Heart right ventricle (tissue), 16 donors: ENCODE measurements around the gene PTMS. TPM values are rescaled to one million over a fixed set of nuclear protein-coding genes. Genes with fewer than 3 reads are reported as not detected.

Experiments used
- ATAC-seq, 8 donors: fragments of 200-7000 bp; cut with Tn5 transposase; one replicate each; pipeline ENCODE4 v1.9.1; 2020; ENCODE audit warnings: mild to moderate bottlenecking in 8 of 8, moderate library complexity in 8 of 8, moderate number of reproducible peaks in 1 of 8
- DNase-seq, 2 donors: peaks; one replicate each; pipeline ENCODE4 v3.0.0-alpha.2; 2020
- H3K27ac ChIP-seq, 10 donors: fragments of 200-600 bp; sonication (generic) in 2 of 10; one replicate each; pipeline versions ENCODE4 v1.5.0 to v1.8.0; 2020 to 2022; ENCODE audit warnings: mild to moderate bottlenecking in 3 of 10
- H3K27me3 ChIP-seq, 7 donors: fragments of 200-600 bp; one replicate each; pipeline ENCODE4 v1.8.0; 2021 to 2022; ENCODE audit warnings: mild to moderate bottlenecking in 2 of 7
- H3K36me3 ChIP-seq, 9 donors: fragments of 200-600 bp; sonication (generic) in 1 of 9; one replicate each; pipeline versions ENCODE4 v1.5.0 to v1.8.0; 2020 to 2022; ENCODE audit warnings: mild to moderate bottlenecking in 2 of 9
- H3K4me1 ChIP-seq, 9 donors: fragments of 200-600 bp; sonication (generic) in 1 of 9; one replicate each; pipeline versions ENCODE4 v1.5.0 to v1.8.0; 2020 to 2022; ENCODE audit warnings: mild to moderate bottlenecking in 4 of 9
- H3K4me3 ChIP-seq, 10 donors: fragments of 200-600 bp; sonication (generic) in 2 of 10; one replicate each; pipeline versions ENCODE4 v1.5.0 to v1.8.0; 2020 to 2022; ENCODE audit warnings: mild to moderate bottlenecking in 7 of 10, moderate library complexity in 2 of 10
- H3K9me3 ChIP-seq, 11 donors: fragments of 200-600 bp in 10 of 11; sonication (generic) in 2 of 11; one replicate each; pipeline versions ENCODE4 v1.5.0 to v1.8.0; 2013 to 2022; ENCODE audit warnings: mild to moderate bottlenecking in 2 of 11, control low read depth in 1 of 11, moderate library complexity in 1 of 11
- WGBS, 2 donors: extraction: QIAGEN DNeasy Blood & Tissue Kit; methylation state at CpG; one replicate each; pipeline ENCODE4 v1.1.7; 2013; ENCODE audit warnings: inconsistent platforms in 1 of 2; 5-methylcytosine and 5-hydroxymethylcytosine counted together
- intact Hi-C, 10 donors: fragments of 100-400 bp; cut with DNase I; formaldehyde crosslinking; loops; one replicate each; pipeline versions ENCODE4 v1.11.1 to v1.14.2; 2022
- polyA plus RNA-seq, 2 donors: library from polyadenylated mRNA; stranded (reverse); fragments of 200-250 nt; gene quantifications; one replicate each; pipeline ENCODE4 v1.2.3, GENCODE V29; 2013
- total RNA-seq, 10 donors: library from RNA; stranded (reverse); fragmentation: NEBNext Ultra II Directional in 3 of 10; extraction: Animal tissue kit (Norgen Biotek cat#: 25700) in 3 of 10; gene quantifications; one replicate each; pipeline versions ENCODE4 v1.2.1 to v1.2.4, GENCODE V29; 2021 to 2023
- TF ChIP-seq, protein P1 (sequence below), 9 donors: fragments of 200-600 bp; sonication (generic) in 2 of 9; IDR thresholded peaks; one replicate each; pipeline versions ENCODE4 v1.5.0 to v1.8.0; 2021 to 2022; ENCODE audit warnings: antibody characterized with exemption in 9 of 9, mild to moderate bottlenecking in 5 of 9, moderate library complexity in 1 of 9
- donor health status: Arrhythmogenic right ventricular cardiomyopathy.
- donor health status: ischemic (EF 13 %, LVEDD 7.1; RV severe dilation, severe dysfunction).
- donor health status: healthy with polysubstance abuse.
- donor health status: DM: no; HTN: yes; CAD: no.
- donor health status: DM: no; HTN: no; CAD: no.
- donor health status: ischemic (EF 25% LVEDD 6.9; RV normal size, moderate dysfunction).
- donor health status: ischemic (EF 25% LVEDD 5.7; RV mildly dilated, moderate dysfunction).
- donor health status: healthy.
- donor health status: DM: yes; HTN: yes; CAD: no.
- donor health status: Ischemic cardiomyopathy.
- donor health status: ischemic (EF 35%, LVEDD 5.7; RV mildly dilated, moderate dysfunction).
- donor health status: nonischemic (EF 11% LVEDD 7.7; RV severe dilation, severe dysfunction).
- donor health status: DM: yes; HTN: yes; CAD: no.
- donor health status: PGD.
- donor health status: ischemic (EF 29% LVEDD 5.4; RV normal size, mild dysfunction).
- donor health status: nonischemic (EF 23%, LVEDD 6.1; RV moderate dilation, normal function).

PTMS gene
- total and polyA plus RNA-seq, 12 donors, result 73.3 to 361 (median 105) TPM

DNA sequence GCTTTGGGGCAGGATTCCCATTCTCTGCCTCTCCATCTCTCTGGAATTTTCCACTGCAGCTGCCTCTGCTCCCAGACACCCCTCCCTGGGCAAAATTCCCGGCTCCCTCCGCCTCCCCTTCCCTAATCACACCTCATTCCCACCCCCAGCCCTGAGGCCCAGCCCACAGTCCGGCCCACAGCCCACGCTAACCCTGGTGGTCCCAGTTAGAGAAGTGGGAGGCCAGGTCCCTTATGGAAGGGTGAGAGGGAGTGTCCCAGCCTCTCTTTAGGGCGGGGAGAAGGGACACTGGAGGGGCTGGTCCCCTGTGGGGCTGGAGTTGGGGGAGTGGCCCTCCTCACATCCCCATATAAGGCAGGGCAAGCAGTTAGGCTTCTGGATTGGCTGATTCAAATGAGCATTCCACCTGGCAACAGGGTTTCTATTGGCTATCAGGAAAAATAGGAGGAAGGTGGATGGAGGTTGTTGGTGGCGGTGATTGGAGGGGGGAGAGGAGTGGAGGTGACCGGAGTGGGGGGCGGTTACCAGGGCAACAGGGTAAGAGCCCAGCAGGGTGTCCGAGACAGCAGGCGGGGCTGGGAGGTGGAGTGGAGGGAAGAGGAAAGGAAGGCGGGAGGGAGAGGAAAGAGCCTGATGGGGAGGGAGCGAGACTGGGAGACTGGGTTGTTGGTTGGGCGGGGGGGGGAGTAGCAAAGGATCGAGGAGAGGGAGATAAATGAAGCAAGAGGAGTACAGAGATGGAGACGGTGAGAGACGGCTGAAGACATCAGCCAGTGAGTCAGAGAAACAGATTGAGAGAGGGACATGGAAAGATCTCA, 1.9 kb upstream of the PTMS start:
- WGBS, 2 donors, result 1% methylated on average over 15 to 16 of the region's 16 CpGs
- Histone ChIP-seq H3K27me3 (peaks cover 0 to 27% (median 0%) of the 10 kb centered on the region in 7 donors), H3K9me3 (no peaks in the 10 kb centered on the region), H3K4me3 (peak overlapping the region in 9 of 10 donors; percentile 13 to 81 (median 31)), H3K4me1 (peaks cover 7 to 52% (median 42%) of the 10 kb centered on the region in 9 donors), H3K36me3 (peaks cover 0 to under 1% (median 0%) of the 10 kb centered on the region in 9 donors), H3K27ac (peak overlapping the region; percentile 87 to 99 (median 94))
- TF ChIP-seq, protein P1, sequence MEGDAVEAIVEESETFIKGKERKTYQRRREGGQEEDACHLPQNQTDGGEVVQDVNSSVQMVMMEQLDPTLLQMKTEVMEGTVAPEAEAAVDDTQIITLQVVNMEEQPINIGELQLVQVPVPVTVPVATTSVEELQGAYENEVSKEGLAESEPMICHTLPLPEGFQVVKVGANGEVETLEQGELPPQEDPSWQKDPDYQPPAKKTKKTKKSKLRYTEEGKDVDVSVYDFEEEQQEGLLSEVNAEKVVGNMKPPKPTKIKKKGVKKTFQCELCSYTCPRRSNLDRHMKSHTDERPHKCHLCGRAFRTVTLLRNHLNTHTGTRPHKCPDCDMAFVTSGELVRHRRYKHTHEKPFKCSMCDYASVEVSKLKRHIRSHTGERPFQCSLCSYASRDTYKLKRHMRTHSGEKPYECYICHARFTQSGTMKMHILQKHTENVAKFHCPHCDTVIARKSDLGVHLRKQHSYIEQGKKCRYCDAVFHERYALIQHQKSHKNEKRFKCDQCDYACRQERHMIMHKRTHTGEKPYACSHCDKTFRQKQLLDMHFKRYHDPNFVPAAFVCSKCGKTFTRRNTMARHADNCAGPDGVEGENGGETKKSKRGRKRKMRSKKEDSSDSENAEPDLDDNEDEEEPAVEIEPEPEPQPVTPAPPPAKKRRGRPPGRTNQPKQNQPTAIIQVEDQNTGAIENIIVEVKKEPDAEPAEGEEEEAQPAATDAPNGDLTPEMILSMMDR (IDR thresholded peaks at IDR 0.05), result no peak
- ATAC-seq (peak; percentile 80 to 92 (median 88)), DNase-seq (peak; percentile 93 to 96)
- intact Hi-C loops, result loop anchor here in 2 of 10 donors (1.0 kb wide), 1 partner anchor 11 kb away; the partner anchor contains the start of gene MLF2 (in 2 of the 2)

GRCh38 chr12:6765048-6765633, 1.0 kb upstream of the PTMS start:
- Histone ChIP-seq H3K27ac (peak overlapping the region; percentile 87 to 99 (median 94)), H3K36me3 (peaks cover 0 to 10% (median 0%) of the 10 kb centered on the region in 9 donors), H3K4me3 (peak overlapping the region in 9 of 10 donors; percentile 69 to 90 (median 81)), H3K27me3 (peaks cover 0 to 27% (median 0%) of the 10 kb centered on the region in 7 donors), H3K9me3 (no peaks in the 10 kb centered on the region), H3K4me1 (peaks cover 7 to 58% (median 42%) of the 10 kb centered on the region in 9 donors)
- ATAC-seq, result no peak
- WGBS, 2 donors, result 32 to 33% methylated on average over 7 of the region's 7 CpGs
- TF ChIP-seq, protein P1 (IDR thresholded peaks at IDR 0.05), result no peak
- intact Hi-C loops, result loop anchor here in 2 of 10 donors (5.0 kb wide), 2 partner anchors 62 to 78 kb away; partner anchors contain the start of genes P3H3 (in 1 of the 2) and ZNF384 (in 1 of the 2)
- no peak for DNase-seq

GRCh38 chr12:6766651-6767349, 637 bp downstream of the PTMS start:
- TF ChIP-seq, protein P1 (IDR thresholded peaks at IDR 0.05), result peak; percentile 59 to 93 (median 78)

More at GRCh38 chr12:6766651-6767349, 637 bp downstream of the PTMS start:
- Histone ChIP-seq H3K4me3 (peak overlapping the region; percentile 69 to 90 (median 82)), H3K27me3 (peaks cover 0 to 27% (median 0%) of the 10 kb centered on the region in 7 donors), H3K36me3 (peaks cover 0 to 26% (median 0%) of the 10 kb centered on the region in 9 donors), H3K4me1 (peaks cover 7 to 72% (median 43%) of the 10 kb centered on the region in 9 donors), H3K27ac (peak overlapping the region; percentile 87 to 99 (median 94)), H3K9me3 (no peaks in the 10 kb centered on the region)
- intact Hi-C loops, result loop anchor here in 4 of 10 donors (1.0 to 5.0 kb wide), 4 partner anchors 13 to 79 kb away; partner anchors contain the start of genes MLF2 (in 2 of the 4), P3H3 (in 1 of the 4) and ZNF384 (in 1 of the 4)
- ATAC-seq, result peak; percentile 46 to 70 (median 62)
- peak; percentile 83 to 87 for DNase-seq
- 0 to 1% methylated on average over 51 to 87 of the region's 88 CpGs for WGBS, 2 donors
